Kasumi-1 (cell line): ENCODE measurements around the gene SESN2.
A peak's percentile ranks its signal among the peaks of the same experiment; 100 is the strongest.
"Not testable (repeated sequence)": the region's sequence is repeated elsewhere in the genome, so short reads cannot be mapped to it uniquely, and the experiment has no call there.

ENCODE experiments used
- DNase-seq, 2 experiments: peaks; one replicate each; lab custom pipeline; 2025; lab: John Stamatoyannopoulos, UW

The SESN2 gene

DNA sequence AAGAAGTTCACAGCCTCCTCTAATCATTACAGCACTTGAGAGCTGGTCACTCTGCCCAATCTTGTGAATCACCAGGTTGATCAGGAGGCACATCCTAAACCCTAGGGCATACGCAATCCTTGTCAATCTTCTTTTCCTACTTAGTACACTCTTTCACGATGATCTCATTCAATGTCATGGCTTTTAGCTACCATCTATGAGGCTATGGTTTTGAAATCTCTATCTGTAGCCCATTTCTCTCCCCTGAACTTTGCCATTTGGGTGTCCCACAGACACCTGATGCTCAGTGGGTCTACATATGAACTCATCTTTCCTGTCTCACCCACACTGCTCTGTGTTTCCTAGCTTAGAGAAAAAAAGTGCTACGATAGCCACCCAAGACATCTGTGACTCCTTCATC lies 67.7 kb downstream of the SESN2 start:
- DNase-seq, result peak in 1 of 2 experiments; percentile 27

DNA sequence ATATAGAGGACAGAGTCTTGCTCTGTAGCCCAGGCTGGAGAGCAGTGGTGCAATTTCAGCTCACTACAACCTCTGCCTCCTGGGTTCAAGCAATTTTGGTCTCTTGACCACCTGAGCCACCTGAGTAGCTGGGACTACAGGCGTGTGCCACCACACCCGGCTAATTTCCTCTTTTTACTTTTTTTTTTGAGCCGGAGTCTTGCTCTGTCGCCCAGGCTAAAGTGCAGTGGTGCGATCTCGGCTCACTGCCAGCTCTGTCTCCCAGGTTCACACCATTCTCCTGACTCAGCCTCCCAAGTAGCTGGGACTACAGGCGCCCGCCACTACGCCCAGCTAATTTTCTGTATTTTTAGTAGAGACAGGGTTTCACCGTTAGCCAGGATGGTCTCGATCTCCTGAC lies 68.1 kb downstream of the SESN2 start:
- DNase-seq, result not testable (repeated sequence)

DNA sequence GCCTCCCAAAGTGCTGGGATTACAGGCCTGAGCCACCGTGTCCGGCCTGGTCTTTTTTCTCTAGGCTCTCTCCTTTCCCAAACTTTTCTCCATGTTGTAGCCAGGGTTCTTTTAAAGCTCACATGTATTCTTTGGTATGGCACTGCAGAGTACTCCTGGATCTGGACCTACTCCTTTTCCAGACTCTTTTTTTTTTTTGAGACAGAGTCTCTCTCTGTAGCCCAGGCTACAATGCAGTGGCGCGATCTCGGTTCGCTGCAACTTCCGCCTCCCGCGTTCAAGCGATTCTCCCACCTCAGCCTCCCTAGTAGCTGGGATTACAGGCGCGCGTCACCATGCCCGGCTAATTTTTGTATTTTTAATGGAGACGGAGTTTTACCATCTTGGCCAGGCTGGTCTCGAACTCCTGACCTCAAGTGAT lies 68.9 kb downstream of the SESN2 start:
- DNase-seq, result no peak

DNA sequence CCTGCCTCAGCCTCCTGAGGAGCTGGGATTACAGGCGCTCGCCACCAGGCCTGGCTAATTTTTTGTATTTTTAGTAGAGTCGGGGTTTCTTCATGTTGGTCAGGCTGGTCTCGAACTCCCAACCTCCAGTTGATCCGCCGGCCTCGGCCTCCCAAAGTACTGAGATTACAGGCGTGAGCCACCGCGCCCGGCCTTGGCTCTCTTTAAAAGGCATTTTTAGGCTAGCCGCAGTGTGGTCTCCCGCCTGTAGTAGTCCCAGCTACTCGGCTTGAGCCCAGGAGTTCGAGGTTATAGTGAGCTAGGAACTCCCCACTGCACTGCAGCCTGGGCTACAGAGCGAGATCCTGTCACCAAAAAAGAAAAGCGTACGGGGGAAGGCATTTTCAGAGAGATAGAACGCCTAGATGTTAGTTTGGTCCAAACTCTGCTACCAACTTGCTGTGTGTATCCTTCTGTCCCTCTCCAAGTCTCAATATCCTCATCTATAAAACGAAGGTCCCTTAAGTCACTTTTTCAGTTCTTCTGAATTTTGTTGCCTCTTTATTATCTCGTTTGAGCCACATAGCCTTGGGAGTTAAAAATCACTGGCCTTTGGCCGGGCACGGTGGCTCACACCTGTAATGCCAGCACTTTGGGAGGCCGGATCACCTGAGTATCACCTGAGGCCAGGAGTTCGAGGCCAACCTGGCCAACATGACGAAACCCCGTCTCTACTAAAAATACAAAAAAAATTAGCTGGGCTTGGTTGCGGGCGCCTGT lies 70.3 kb downstream of the SESN2 start:
- peak; percentile 27 to 31 for DNase-seq
